ENCODE data around the gene SIGLECL1.

GRCh38 chr19:51252306-51253079 is 1.6 kb downstream of the SIGLECL1 start:
- TF ChIP-seq EZH2phosphoT487 (IDR thresholded peaks at IDR 0.05; ENCODE audit: insufficient read depth, low read depth) (no peak), EZH2 (IDR thresholded peaks at IDR 0.05; ENCODE audit: insufficient read depth, poor library complexity, severe bottlenecking) (no peak)

Data from GM23248 (cell line).